Measurements from ENCODE around the gene LSP1. TPM values are rescaled to one million over a fixed set of nuclear protein-coding genes. Genes with fewer than 3 reads are reported as not detected.

The LSP1 gene
- polyA plus RNA-seq, 1 donor: 20.5 TPM

DNA sequence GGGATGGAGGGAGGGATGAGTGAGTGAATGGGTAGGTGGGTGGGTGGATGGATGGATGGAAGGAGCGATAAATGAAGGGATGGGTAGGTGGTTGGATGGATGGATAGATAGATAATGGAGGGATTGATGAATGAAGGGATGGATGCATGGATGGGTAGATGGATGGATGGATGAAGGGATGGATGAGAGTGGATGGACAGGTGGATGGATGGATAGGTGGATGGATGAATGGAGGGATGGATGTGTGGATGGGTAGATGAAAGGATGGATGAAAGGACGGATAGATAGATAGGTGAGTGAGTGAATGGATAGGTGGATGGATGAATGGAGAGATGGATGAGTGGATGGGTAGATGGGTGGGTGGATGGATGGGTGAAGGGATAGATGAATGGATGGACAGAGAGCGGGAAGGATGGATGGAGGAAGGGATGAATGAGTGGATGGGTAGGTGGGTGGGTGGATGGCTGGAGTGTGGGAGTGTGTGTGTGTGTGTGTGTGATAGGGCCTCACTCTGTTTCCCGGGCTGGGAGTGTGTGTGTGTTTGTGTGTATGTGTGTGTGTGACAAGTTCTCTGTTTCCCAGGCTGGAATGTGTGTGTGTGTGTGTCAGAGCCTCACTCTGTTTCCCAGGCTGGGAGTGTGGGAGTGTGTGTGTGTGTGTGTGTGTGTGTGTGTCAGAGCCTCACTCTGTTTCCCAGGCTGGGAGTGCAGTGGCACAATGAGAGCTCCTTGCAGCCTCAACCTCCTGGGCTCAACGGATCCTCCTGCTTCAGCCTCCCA is 40.9 kb downstream of the LSP1 start:
- 96% methylated on average over 2 of the region's 5 CpGs for WGBS (ENCODE audit: insufficient coverage, low lambda C conversion rate)
- H3K27me3 ChIP-seq (ENCODE audit: control insufficient read depth, insufficient read depth, low read length): no peaks in the 10 kb centered on the region
- no peak for DNase-seq
- no peaks in the 10 kb centered on the region for H3K36me3 ChIP-seq (ENCODE audit: control insufficient read depth, insufficient read depth, low read length)
- no peak overlapping the region for H3K27ac ChIP-seq (ENCODE audit: low read length)
- H3K4me1 ChIP-seq (ENCODE audit: control insufficient read depth, insufficient read depth, low read length): peaks cover under 1% of the 10 kb centered on the region
- H3K4me3 ChIP-seq (ENCODE audit: low read length): no peak overlapping the region
- no peaks in the 10 kb centered on the region for H3K9me3 ChIP-seq (ENCODE audit: control insufficient read depth, low read depth, low read length)

DNA sequence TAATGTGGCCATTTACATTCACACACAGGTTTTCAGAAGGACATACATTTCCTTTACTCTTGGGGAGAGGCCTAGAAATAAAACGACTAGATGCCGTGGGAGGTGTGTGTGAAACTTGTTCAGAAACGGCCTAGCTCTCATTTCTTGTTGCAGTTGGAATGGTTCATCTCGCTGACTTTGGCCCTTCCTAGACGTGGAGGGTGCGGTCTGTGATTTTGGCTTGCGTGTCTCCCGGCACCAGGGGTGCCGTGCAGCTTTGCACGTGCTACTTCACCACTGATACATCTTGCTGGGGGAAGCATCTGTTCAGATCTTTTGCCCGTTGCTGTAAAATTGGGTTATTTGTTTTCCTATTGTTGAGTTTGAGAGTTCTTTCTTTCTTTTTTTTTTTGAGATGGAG is 41.9 kb downstream of the LSP1 start:
- Histone ChIP-seq H3K36me3 (ENCODE audit: control insufficient read depth, insufficient read depth, low read length) (no peaks in the 10 kb centered on the region), H3K4me3 (ENCODE audit: low read length) (no peak overlapping the region), H3K4me1 (ENCODE audit: control insufficient read depth, insufficient read depth, low read length) (peaks cover 6% of the 10 kb centered on the region), H3K27me3 (ENCODE audit: control insufficient read depth, insufficient read depth, low read length) (no peaks in the 10 kb centered on the region), H3K27ac (ENCODE audit: low read length) (no peak overlapping the region), H3K9me3 (ENCODE audit: control insufficient read depth, low read depth, low read length) (no peaks in the 10 kb centered on the region)
- WGBS (ENCODE audit: insufficient coverage, low lambda C conversion rate): 80% methylated on average over 1 of the region's 11 CpGs
- DNase-seq: no peak

DNA sequence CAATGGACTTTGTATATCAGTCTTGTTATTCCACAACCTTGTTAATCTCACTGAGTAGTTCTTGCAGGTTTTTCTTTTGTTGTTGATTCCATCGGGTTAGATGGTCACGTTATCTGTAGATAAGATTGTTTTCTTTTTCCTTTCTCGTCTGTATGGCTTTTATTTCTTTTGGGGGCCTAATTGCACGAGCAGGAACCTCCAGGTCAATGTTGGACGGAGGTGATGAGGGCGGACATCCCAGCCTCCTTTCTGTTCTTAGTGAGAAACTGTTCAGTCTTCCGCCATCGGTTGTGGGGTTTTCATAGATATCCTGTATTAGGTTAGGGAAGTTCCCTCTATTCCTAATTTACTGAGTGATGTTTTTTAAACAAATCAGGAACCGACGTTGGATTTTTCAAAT is 43.6 kb downstream of the LSP1 start:
- no peaks in the 10 kb centered on the region for H3K36me3 ChIP-seq (ENCODE audit: control insufficient read depth, insufficient read depth, low read length)
- H3K4me3 ChIP-seq (ENCODE audit: low read length): no peak overlapping the region
- peaks cover 6% of the 10 kb centered on the region for H3K4me1 ChIP-seq (ENCODE audit: control insufficient read depth, insufficient read depth, low read length)
- no peaks in the 10 kb centered on the region for H3K27me3 ChIP-seq (ENCODE audit: control insufficient read depth, insufficient read depth, low read length)
- no peaks in the 10 kb centered on the region for H3K9me3 ChIP-seq (ENCODE audit: control insufficient read depth, low read depth, low read length)
- 42% methylated on average over 5 of the region's 10 CpGs for WGBS (ENCODE audit: insufficient coverage, low lambda C conversion rate)
- no peak for DNase-seq
- H3K27ac ChIP-seq (ENCODE audit: low read length): no peak overlapping the region

DNA sequence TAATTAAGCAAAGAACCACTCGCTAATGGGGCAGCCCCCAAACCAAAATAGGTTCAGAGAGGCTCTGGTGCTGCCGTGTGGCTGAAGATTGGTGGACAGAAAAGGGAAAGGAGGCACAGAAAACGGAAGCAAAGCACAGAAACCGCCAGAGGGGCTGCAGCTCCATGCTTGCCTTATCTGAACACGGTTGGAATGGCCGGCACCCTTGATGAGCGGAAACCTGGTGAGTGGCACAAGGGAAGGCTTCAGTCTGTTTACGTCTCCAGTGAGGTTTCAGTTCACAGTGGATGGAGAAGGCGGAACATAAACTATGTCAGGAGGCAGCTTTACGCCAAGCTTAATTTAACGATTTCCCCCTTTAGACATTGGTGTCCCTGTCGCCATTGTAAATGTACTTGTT is 44.0 kb downstream of the LSP1 start:
- H3K27ac ChIP-seq (ENCODE audit: low read length): no peak overlapping the region
- no peaks in the 10 kb centered on the region for H3K27me3 ChIP-seq (ENCODE audit: control insufficient read depth, insufficient read depth, low read length)
- 78% methylated on average over 3 of the region's 12 CpGs for WGBS (ENCODE audit: insufficient coverage, low lambda C conversion rate)
- no peaks in the 10 kb centered on the region for H3K36me3 ChIP-seq (ENCODE audit: control insufficient read depth, insufficient read depth, low read length)
- peaks cover 6% of the 10 kb centered on the region for H3K4me1 ChIP-seq (ENCODE audit: control insufficient read depth, insufficient read depth, low read length)
- H3K9me3 ChIP-seq (ENCODE audit: control insufficient read depth, low read depth, low read length): no peaks in the 10 kb centered on the region
- DNase-seq: no peak
- H3K4me3 ChIP-seq (ENCODE audit: low read length): no peak overlapping the region

DNA sequence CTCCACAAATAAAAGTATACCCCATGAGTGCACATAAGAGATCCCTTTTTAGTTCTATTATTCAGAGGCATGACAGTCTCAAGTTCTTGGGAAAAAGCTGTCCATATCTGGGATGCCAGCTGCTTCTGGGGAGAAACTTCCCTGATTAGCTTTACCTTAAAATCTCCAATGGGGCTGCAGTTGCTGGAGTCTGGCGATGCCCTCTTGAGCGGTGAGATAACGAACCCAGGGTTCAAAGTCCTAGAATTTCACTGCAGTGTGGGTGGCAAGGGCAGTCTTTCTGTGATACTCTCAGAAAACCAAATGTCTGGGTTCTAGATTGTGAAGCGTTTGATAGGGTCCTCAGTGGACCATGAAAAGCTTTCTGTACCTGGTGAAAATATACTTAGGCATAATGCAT is 46.2 kb downstream of the LSP1 start:
- peaks cover 6% of the 10 kb centered on the region for H3K4me1 ChIP-seq (ENCODE audit: control insufficient read depth, insufficient read depth, low read length)
- no peak overlapping the region for H3K4me3 ChIP-seq (ENCODE audit: low read length)
- 67% methylated on average over 1 of the region's 4 CpGs for WGBS (ENCODE audit: insufficient coverage, low lambda C conversion rate)
- peak in 1 of 2 donors; percentile 60 for DNase-seq
- no peaks in the 10 kb centered on the region for H3K27me3 ChIP-seq (ENCODE audit: control insufficient read depth, insufficient read depth, low read length)
- no peaks in the 10 kb centered on the region for H3K36me3 ChIP-seq (ENCODE audit: control insufficient read depth, insufficient read depth, low read length)
- no peak overlapping the region for H3K27ac ChIP-seq (ENCODE audit: low read length)
- no peaks in the 10 kb centered on the region for H3K9me3 ChIP-seq (ENCODE audit: control insufficient read depth, low read depth, low read length)

DNA sequence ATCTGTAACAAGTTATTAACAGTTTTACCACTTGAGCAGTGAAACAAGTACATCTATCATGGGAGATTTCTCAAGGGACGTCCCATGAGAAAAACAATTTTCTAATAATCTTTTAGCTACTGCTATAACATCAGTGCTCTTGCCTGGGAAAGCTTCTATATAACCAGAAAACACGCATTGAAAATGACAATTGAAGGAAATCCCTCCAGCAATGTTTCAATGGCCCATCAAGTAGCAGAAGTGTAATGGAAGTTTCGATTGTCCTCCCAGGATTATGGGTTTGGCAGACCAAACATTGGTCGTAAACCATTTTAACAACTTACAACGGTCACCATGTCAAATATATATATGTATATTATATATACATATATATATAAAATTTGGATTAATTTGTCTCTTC is 46.8 kb downstream of the LSP1 start:
- no peak for DNase-seq
- no peak overlapping the region for H3K4me3 ChIP-seq (ENCODE audit: low read length)
- no peak overlapping the region for H3K27ac ChIP-seq (ENCODE audit: low read length)
- no peaks in the 10 kb centered on the region for H3K9me3 ChIP-seq (ENCODE audit: control insufficient read depth, low read depth, low read length)
- no peaks in the 10 kb centered on the region for H3K27me3 ChIP-seq (ENCODE audit: control insufficient read depth, insufficient read depth, low read length)
- 100% methylated on average over 1 of the region's 5 CpGs for WGBS (ENCODE audit: insufficient coverage, low lambda C conversion rate)
- peaks cover 6% of the 10 kb centered on the region for H3K4me1 ChIP-seq (ENCODE audit: control insufficient read depth, insufficient read depth, low read length)
- H3K36me3 ChIP-seq (ENCODE audit: control insufficient read depth, insufficient read depth, low read length): no peaks in the 10 kb centered on the region

DNA sequence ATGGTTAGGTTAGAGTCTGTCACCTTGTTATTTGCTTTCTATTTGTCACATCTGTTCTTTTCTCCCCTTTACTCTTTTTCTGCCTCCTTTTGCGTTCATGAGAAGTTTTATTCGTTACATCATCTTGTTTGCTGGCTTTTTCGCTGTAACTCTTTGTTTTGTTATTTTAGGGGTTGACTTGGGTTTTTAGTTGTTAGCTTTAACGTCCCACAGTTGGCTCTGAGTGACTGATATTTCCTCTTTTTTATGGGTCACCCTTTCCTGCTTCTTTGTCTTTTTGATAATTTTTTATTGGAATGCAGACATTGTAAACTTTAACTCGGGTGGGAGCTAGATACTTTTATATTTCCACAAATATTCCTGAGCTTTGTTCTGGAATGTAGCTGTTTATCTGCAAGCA is 53.3 kb downstream of the LSP1 start:
- DNase-seq: no peak
- Histone ChIP-seq H3K27ac (ENCODE audit: low read length) (peak overlapping the region; percentile 32), H3K27me3 (ENCODE audit: control insufficient read depth, insufficient read depth, low read length) (no peaks in the 10 kb centered on the region), H3K36me3 (ENCODE audit: control insufficient read depth, insufficient read depth, low read length) (no peaks in the 10 kb centered on the region), H3K4me3 (ENCODE audit: low read length) (no peak overlapping the region), H3K9me3 (ENCODE audit: control insufficient read depth, low read depth, low read length) (no peaks in the 10 kb centered on the region), H3K4me1 (ENCODE audit: control insufficient read depth, insufficient read depth, low read length) (peaks cover 4% of the 10 kb centered on the region)
- 41% methylated on average over 4 of the region's 5 CpGs for WGBS (ENCODE audit: insufficient coverage, low lambda C conversion rate)

DNA sequence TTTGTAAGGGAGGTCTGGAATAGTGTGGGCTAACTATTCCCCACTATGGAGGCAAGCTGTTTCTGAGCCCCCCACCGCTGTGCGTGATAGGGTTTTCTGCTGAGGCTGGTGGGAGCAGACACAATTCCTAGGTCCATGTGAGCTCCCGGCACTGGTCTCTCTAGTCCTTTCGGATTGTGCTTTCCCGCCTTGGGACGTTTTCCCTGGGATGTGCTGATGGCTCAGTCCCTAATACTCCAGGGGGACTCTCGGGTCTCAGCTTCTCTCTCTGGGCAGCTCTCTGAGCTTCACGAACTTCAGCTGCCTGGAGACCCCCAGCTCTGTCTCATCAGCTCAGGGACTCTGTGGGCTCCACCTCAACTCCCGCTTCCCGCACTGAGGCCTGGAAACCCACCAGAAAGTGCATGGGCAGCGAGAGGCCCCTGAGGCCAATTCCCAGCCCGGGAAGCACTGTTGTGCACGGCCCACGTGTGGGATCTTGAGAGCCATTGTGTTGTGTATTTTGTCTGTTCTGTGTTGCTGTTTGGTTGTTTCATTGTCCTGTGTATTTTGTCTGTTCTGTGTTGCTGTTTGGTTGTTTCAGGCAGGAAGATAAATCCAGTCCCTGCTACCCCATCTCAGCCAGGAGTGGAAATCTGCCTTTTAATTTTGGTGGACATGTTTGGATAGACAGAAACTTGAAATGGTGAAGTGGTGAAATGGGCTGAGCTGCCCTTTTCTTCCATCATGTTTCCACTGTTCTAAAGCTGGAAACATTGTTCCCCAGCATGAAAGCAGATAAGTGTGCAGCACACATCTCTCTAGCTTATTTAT is 53.9 kb downstream of the LSP1 start:
- Histone ChIP-seq H3K4me1 (ENCODE audit: control insufficient read depth, insufficient read depth, low read length) (peaks cover 4% of the 10 kb centered on the region), H3K27ac (ENCODE audit: low read length) (peak overlapping the region; percentile 32), H3K36me3 (ENCODE audit: control insufficient read depth, insufficient read depth, low read length) (no peaks in the 10 kb centered on the region), H3K9me3 (ENCODE audit: control insufficient read depth, low read depth, low read length) (no peaks in the 10 kb centered on the region), H3K27me3 (ENCODE audit: control insufficient read depth, insufficient read depth, low read length) (no peaks in the 10 kb centered on the region), H3K4me3 (ENCODE audit: low read length) (no peak overlapping the region)
- no CpG with 5 or more reads among the region's 14 CpGs for WGBS (ENCODE audit: insufficient coverage, low lambda C conversion rate)
- DNase-seq: no peak

DNA sequence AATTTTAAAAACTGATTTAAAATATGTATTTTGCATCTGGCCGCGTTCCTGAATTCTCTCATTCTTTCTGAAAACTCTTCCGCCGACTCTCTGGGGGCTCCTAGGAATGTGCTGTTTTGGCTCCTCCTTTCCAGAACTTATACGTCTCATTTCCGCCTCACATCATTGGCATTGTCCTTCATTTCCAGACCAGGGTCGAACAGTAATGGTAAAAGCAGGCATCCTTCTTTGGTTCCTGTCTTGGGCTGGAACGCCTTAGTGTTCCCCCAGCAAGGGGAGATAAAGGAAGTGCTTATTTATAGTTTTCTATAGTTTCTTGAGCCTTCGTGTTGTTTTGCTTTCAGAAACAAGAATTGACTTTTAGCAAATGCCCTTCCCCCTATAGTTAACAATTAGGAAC is 55.7 kb downstream of the LSP1 start:
- no peak overlapping the region for H3K4me3 ChIP-seq (ENCODE audit: low read length)
- peak in 1 of 2 donors; percentile 25 for DNase-seq
- H3K4me1 ChIP-seq (ENCODE audit: control insufficient read depth, insufficient read depth, low read length): peaks cover 4% of the 10 kb centered on the region
- H3K27me3 ChIP-seq (ENCODE audit: control insufficient read depth, insufficient read depth, low read length): no peaks in the 10 kb centered on the region
- no peaks in the 10 kb centered on the region for H3K36me3 ChIP-seq (ENCODE audit: control insufficient read depth, insufficient read depth, low read length)
- peak overlapping the region; percentile 66 for H3K27ac ChIP-seq (ENCODE audit: low read length)
- H3K9me3 ChIP-seq (ENCODE audit: control insufficient read depth, low read depth, low read length): no peaks in the 10 kb centered on the region
- WGBS (ENCODE audit: insufficient coverage, low lambda C conversion rate): 40% methylated on average over 2 of the region's 9 CpGs

DNA sequence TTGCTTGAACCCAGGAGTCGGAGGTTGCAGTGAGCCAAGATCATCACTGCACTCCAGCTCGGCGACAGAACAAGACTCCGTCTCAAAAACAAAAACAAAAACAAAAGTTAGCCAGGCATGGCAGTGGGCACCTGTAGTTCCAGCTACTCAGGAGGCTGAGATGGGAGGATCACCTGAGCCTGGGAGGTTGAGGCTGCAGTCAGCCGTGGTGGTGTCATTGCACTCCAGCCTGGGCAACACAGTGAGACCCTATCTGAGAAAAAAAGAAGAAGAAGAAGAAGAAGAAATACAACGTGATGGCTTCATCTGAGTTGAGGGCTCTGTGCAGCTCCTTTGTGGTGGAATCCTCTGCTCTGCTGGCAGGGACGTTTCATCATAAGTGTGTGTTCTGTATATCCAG is 56.6 kb downstream of the LSP1 start:
- H3K36me3 ChIP-seq (ENCODE audit: control insufficient read depth, insufficient read depth, low read length): no peaks in the 10 kb centered on the region
- no peak overlapping the region for H3K4me3 ChIP-seq (ENCODE audit: low read length)
- no CpG with 5 or more reads among the region's 7 CpGs for WGBS (ENCODE audit: insufficient coverage, low lambda C conversion rate)
- no peak for DNase-seq
- H3K9me3 ChIP-seq (ENCODE audit: control insufficient read depth, low read depth, low read length): no peaks in the 10 kb centered on the region
- peaks cover 4% of the 10 kb centered on the region for H3K4me1 ChIP-seq (ENCODE audit: control insufficient read depth, insufficient read depth, low read length)
- no peak overlapping the region for H3K27ac ChIP-seq (ENCODE audit: low read length)
- H3K27me3 ChIP-seq (ENCODE audit: control insufficient read depth, insufficient read depth, low read length): no peaks in the 10 kb centered on the region

All from large intestine (tissue), 3 donors.